Common myeloid progenitor, CD34-positive (primary cell): ENCODE results near the gene C1QTNF9.
"Not testable (repeated sequence)": the region's sequence is repeated elsewhere in the genome, so short reads cannot be mapped to it uniquely, and the experiment has no call there.

ENCODE experiments used
- CTCF ChIA-PET: fragments of 350-600 bp; sonication (Branson Sonifier 250); formaldehyde crosslinking; loops from one replicate; lab custom pipeline; 2021; ENCODE audit warnings: antibody characterized with exemption; lab: Charles Lee
- POLR2A ChIA-PET: fragments of 350-600 bp; sonication (Branson Sonifier 250); formaldehyde crosslinking; loops from one replicate; lab custom pipeline; 2021; ENCODE audit warnings: antibody characterized with exemption; lab: Charles Lee
- DNase-seq, 3 donors: peaks; one replicate each; pipeline versions ENCODE4 v3.0.0 to v3.0.0-alpha.2; 2013
- H3K27ac ChIP-seq, 2 experiments: 1 replicate in 1 of 2; 2 replicates in 1 of 2; pipeline ENCODE4 v1.7.0; 2013; ENCODE audit warnings: inconsistent platforms in 2 of 2, low read length in 2 of 2, mild to moderate bottlenecking in 2 of 2, low read depth in 1 of 2, moderate library complexity in 1 of 2; ENCODE audit not compliant: severe bottlenecking in 2 of 2, insufficient read depth in 1 of 2, poor library complexity in 1 of 2
- H3K27me3 ChIP-seq, 5 experiments: replicated peaks in 2 of 5; 1 replicate in 3 of 5; 2 replicates in 2 of 5; pipeline versions ENCODE4 v1.6.1 to v1.7.0; 2013; ENCODE audit warnings: low read length in 4 of 5, mild to moderate bottlenecking in 2 of 5, moderate library complexity in 2 of 5, inconsistent platforms in 1 of 5; ENCODE audit not compliant: insufficient read depth in 5 of 5, control insufficient read depth in 4 of 5
- H3K36me3 ChIP-seq, 4 experiments: 1 replicate in 2 of 4; 2 replicates in 2 of 4; pipeline versions ENCODE4 v1.6.1 to v1.7.0; 2013; ENCODE audit warnings: low read length in 3 of 4, control low read depth in 1 of 4, mild to moderate bottlenecking in 1 of 4; ENCODE audit not compliant: control insufficient read depth in 4 of 4, insufficient read depth in 4 of 4
- H3K4me1 ChIP-seq, 4 experiments: 1 replicate in 3 of 4; 2 replicates in 1 of 4; pipeline versions ENCODE4 v1.6.1 to v1.7.1; 2013; ENCODE audit warnings: low read length in 3 of 4, mild to moderate bottlenecking in 3 of 4, control low read depth in 1 of 4, inconsistent platforms in 1 of 4, moderate library complexity in 1 of 4; ENCODE audit not compliant: control insufficient read depth in 4 of 4, insufficient read depth in 4 of 4; ENCODE audit errors: control extremely low read depth in 1 of 4
- H3K4me3 ChIP-seq, 7 experiments: 1 replicate in 4 of 7; 2 replicates in 3 of 7; pipeline versions ENCODE4 v1.5.1 to v1.7.0; 2013; ENCODE audit warnings: mild to moderate bottlenecking in 7 of 7, low read length in 6 of 7, moderate library complexity in 6 of 7, inconsistent platforms in 2 of 7, low read depth in 2 of 7, control low read depth in 1 of 7; ENCODE audit not compliant: insufficient read depth in 4 of 7, control insufficient read depth in 1 of 7; ENCODE audit errors: extremely low read depth in 1 of 7
- H3K9me3 ChIP-seq, 5 experiments: 1 replicate in 4 of 5; 2 replicates in 1 of 5; pipeline versions ENCODE4 v1.6.1 to v1.7.1; 2013; ENCODE audit warnings: low read length in 4 of 5, mild to moderate bottlenecking in 2 of 5, inconsistent platforms in 1 of 5, low read depth in 1 of 5, moderate library complexity in 1 of 5; ENCODE audit not compliant: control insufficient read depth in 4 of 5, insufficient read depth in 2 of 5; ENCODE audit errors: control extremely low read depth in 1 of 5
- WGBS: methylation state at CpG from one replicate; pipeline ENCODE4 v1.1.5; 2013; ENCODE audit not compliant: insufficient coverage; 5-methylcytosine and 5-hydroxymethylcytosine counted together

The C1QTNF9 gene

GRCh38 chr13:24365191-24365590 lies 55.8 kb downstream of the C1QTNF9 start:
- H3K27me3 ChIP-seq = no peaks in the 10 kb centered on the region
- no peaks in the 10 kb centered on the region for H3K4me1 ChIP-seq
- no peak overlapping the region for H3K27ac ChIP-seq
- no peak overlapping the region for H3K4me3 ChIP-seq
- H3K36me3 ChIP-seq = no peaks in the 10 kb centered on the region
- ChIA-PET POLR2A (no interaction called here), CTCF (no interaction called here)
- WGBS = 95% methylated on average over 5 of the region's 9 CpGs
- DNase-seq = no peak
- H3K9me3 ChIP-seq = no peaks in the 10 kb centered on the region

- H3K4me3 ChIP-seq, H3K9me3 ChIP-seq, DNase-seq, H3K27ac ChIP-seq, H3K36me3 ChIP-seq, POLR2A ChIA-PET, CTCF ChIA-PET, H3K4me1 ChIP-seq, H3K27me3 ChIP-seq: not testable (repeated sequence)
- WGBS = no CpG with 5 or more reads among the region's 8 CpGs
These were observed 56.9 kb downstream of the C1QTNF9 start for GRCh38 chr13:24366315-24366714.

GRCh38 chr13:24371273-24371672 lies 61.9 kb downstream of the C1QTNF9 start:
- DNase-seq, H3K4me1 ChIP-seq, POLR2A ChIA-PET, H3K36me3 ChIP-seq, H3K9me3 ChIP-seq, H3K4me3 ChIP-seq, H3K27me3 ChIP-seq, CTCF ChIA-PET, H3K27ac ChIP-seq: not testable (repeated sequence)
- WGBS = 79% methylated on average over 9 of the region's 9 CpGs
